Stimulated activated CD4-positive, alpha-beta T cell treated with anti-CD3 and anti-CD28 coated beads, Interleukin-12 subunit alpha, Interleukin-12 subunit beta, amount 100 ng/mL, for 48 hours (primary cell): ENCODE data around the gene LENG1.
"Not testable (repeated sequence)": the region's sequence is repeated elsewhere in the genome, so short reads cannot be mapped to it uniquely, and the experiment has no call there.

Experiments used
- DNase-seq, 3 donors: peaks; one replicate each; pipeline ENCODE4 v3.0.0-alpha.2; 2020; ENCODE audit warnings: low read depth in 2 of 3, low spot score in 1 of 3

The LENG1 gene

DNA sequence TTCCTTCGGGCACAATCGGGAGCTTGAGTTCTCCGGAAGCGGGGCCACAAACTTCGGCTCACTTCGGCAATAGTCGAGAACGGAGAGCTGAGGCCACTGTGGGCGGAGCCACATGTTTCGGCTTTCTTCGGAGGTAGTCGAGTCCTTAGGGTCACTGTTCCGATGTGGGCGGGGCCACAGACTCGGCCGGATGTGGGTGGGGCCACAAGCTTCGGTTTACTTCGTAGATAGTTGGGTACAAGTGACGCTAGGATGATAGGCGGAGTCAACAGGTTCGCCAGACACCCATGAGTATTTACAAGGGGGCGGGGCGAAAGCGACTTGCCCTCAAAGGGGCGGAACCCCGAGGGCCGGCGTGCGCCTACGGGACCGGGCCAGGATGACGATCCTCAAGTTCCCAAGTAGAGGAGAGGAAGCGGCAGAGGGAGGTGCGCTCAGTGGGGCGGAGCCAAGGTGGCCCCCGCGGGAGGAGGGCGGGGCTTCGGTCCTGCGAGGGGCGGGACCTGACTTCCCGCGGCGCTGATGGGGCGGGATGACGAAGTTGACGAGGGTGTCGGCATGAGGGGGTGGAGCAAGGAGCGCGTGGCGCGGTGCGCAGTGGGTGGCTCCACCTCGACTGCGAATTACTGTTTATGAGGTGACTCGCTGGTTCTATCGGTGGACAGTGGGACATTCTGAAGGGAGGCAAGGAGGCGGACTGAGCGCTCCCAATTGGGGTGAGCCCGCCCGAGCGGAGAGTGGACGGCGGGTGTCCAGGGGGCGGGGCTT is 30.4 kb upstream of the LENG1 start:
- peak; percentile 100 for DNase-seq

DNA sequence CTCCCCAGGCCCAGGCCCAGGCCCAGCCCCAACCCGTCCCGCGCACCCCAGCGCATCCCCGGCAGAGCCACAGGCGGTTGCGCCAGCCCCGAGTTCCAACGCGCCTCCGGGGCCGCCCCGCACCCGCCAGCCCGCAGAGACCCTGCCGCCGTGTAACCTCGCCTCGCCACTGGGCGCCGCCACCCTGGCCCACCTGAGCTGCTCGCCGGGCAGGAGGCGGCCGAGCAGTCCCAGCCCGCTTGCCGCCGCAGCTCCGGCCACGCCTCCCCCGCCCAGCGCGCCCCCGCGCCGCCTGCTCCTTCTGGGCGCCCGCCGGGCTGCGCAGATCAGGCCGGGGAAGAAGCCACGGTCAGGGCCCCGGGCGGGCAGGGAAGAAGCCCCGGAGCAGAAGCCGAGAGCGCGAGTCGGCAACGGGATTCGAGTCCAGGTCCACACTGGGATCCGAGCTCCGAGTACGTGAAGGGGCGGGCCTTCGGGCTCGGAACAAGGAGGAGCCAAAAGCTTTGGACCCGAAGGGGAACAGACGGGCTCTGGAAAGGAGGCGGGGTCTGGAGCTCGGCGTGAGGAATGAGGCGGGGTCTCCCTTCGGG is 29.7 kb upstream of the LENG1 start, which contains the start of gene MBOAT7:
Gene MBOAT7 (minus strand): TSS at position 436 of the 590 bp plus-strand sequence. CDS start 1,072 bp downstream, outside the sequence.
- no peak for DNase-seq

- no peak for DNase-seq
Measured at GRCh38 chr19:54188215-54188871, 28.8 kb upstream of the LENG1 start.

GRCh38 chr19:54186934-54187381 is 27.4 kb upstream of the LENG1 start:
- DNase-seq = no peak

DNA sequence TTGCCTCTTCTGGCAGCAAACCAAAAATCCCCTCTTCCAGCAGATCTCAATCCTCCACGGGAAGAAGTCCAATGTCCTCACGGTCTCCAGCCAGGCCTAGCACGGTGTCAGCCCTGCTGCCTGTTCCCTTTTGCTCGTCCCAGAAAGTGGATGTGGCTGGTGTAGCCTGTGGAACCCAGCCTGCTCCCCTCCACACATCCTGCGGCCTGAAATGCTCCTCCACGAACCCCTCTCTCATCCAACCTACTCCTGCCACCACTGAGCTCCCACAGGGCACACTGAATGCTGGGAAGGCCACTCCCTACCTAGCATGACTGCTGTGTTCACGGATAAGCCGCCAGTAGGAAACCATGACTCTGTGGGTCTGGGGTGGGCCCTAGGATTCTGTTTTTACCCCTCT is 26.8 kb upstream of the LENG1 start:
- DNase-seq = no peak

DNA sequence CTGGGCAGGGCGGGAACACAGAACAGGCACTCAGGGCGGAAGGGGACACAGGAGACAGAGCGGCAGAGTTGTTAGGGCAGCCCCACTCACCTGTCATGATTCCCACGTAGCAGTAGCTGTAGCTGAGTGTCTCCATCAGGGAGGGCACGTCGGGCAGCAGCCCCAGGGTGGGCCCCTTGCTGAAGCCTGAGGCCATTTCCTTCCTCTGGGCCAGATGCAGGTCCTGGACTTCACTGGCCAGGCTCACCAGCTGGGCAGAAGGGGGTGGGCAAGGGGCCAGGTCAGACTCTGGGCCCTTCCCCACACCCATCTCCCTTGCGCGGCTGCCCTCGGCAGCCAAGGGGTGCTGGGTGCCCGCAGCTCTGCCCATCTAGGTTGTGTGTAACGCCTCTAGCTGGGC is 23.9 kb upstream of the LENG1 start:
- DNase-seq = no peak

- DNase-seq = not testable (repeated sequence)
Measured at GRCh38 chr19:54181894-54182293, 22.4 kb upstream of the LENG1 start.

- no peak for DNase-seq
Measured at GRCh38 chr19:54180691-54181091, 21.2 kb upstream of the LENG1 start.

DNA sequence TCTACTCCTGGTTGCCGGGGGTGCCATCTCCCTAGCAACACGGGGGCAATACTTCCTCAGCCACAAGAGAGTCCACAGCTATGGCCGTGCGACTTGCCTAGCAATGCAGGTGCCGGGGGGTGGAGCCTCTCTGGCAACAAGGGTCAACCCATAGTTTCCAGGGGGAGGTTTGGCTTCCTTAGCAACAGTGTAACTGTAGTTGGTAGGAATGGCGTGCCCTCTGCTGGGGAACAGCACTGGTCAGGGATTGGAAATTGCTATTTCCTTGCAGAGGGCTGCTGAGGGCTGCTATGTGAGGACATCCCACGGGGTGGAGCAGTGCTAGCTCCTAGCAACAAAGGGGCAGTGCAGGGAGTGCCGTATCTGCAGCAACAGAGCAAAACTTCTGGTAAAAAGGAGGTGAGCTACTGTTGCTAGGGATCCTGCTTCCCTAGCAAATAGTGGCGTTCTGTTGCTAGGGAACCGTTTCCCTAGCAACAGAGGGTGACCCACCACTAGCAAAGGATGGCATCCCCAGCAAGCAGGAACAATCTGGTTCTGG is 20.5 kb upstream of the LENG1 start:
- DNase-seq = no peak

- no peak for DNase-seq
Measured at GRCh38 chr19:54179262-54179852, 19.8 kb upstream of the LENG1 start.

DNA sequence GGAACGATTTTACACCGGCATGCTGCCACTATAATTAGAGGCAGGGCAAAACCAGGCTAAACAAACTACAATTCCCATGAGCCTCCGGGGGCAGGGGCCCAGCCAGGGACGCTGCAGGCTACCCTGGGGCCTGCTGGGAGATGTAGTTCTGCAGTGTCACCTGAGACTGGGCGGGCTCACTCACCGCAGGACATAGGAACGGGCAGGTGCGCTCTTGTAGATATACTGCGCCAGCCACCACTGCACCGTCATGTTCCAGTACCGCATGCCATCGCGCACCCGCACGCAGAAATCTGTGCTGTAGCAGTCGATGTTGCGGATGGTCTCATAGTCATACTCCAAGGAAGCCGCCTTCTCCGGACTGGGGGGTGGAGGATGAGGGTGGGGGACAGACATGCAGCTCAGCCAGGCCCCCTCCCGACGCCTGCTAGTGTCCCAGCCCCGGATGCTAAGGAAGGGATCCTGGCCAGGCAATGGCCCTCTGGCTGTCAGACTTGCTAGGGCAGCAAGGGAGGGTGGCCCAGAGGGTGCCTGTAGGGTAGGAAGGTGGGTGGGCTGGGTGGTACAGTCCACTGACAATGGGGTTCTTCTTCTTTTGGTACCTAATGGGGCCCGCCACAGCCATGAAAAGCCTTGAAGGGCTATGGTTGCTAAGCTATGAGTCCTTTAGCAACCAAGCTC is 19.2 kb upstream of the LENG1 start:
- no peak for DNase-seq

GRCh38 chr19:54173951-54174834 is 14.7 kb upstream of the LENG1 start:
- no peak for DNase-seq

DNA sequence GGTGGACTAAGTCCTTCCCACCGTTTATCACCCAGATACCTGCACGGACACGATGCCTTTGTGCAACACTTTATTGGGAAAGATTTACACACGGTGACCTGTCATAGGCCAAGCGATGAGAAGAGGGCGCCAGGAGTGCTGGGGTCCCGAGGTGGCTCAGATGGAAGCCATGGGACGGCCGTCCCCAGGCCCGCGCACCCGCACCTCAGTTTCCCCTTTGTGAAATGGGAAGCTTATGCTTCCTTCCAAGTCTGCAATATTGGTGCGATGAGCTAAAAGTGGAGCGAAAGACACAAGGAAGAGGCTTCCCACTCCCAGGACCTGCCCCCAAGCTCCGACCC is 13.8 kb upstream of the LENG1 start:
- DNase-seq = no peak

DNA sequence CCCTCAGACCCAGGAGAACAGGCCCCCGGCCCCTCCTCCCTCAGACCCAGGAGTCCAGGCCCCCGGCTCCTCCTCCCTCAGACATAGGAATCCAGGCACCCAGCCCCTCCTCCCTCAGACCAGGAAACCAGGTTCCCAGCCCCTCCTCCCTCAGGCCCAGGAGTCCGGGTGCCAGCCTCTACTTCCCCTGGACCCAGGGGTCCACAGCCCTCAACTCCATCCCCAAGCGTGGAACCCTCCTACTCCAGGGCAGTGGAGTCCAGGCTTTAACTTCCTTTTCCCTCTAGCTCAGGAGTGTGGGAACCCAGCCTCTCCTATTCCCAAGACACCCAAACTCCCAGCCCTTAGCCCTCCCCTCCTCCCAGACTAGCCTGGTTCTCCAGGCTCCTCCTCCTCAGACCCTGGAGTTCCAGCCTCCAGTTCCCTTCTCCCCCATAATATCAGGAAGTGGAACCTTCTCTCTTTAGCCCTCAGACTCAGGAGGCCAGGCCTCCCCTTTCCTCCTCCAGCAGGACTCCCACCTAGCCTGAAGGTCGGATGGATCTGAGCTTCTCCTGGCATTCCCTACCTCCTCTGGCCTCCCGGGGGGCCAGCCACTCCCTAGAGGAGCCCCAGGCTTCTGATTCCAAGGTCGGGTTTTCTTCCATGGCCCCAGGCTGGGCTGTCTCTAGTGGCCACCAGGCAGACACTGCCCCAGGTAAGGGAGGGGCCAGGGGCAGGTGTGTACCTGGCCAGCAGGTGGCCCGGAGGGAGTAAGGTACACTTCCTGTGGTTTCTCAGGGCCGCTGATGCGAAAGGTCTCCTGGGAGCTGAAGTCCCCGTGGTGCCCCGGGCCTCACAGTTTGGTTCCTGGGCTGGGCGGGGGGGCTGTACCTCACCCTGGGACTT is 13.2 kb upstream of the LENG1 start, which contains the start of gene TMC4:
Gene TMC4 (minus strand): TSS at position 690 of the 888 bp plus-strand sequence. CDS start 43 bp downstream, at position 647.
- DNase-seq = no peak

GRCh38 chr19:54171736-54172431 is 12.4 kb upstream of the LENG1 start:
- DNase-seq = not testable (repeated sequence)

- no peak for DNase-seq
Measured at GRCh38 chr19:54169149-54169740, 9.7 kb upstream of the LENG1 start.

GRCh38 chr19:54168174-54168917 is 8.8 kb upstream of the LENG1 start:
- peak; percentile 85 to 96 (median 92) for DNase-seq
